Body of pancreas (tissue), 4 donors: Measurements from ENCODE around the gene GDPGP1. TPM values are rescaled to one million over a fixed set of nuclear protein-coding genes. Genes with fewer than 3 reads are reported as not detected.
"Not testable (repeated sequence)": the region's sequence is repeated elsewhere in the genome, so short reads cannot be mapped to it uniquely, and the experiment has no call there.

ENCODE experiments used
- ATAC-seq: fragments of 150-250 bp; one replicate; pipeline ENCODE4 v1.9.1; 2016
- DNase-seq, 4 donors: peaks; one replicate each; pipeline ENCODE4 v3.0.0-alpha.2; 2019
- H3K27ac ChIP-seq, 4 donors: fragments of 200-600 bp; sonication (generic); 1 replicate in 3 of 4; 2 replicates in 1 of 4; pipeline versions ENCODE4 v1.5.1 to v1.6.1; 2016 to 2019; ENCODE audit warnings: mild to moderate bottlenecking in 1 of 4, mixed read lengths in 1 of 4, moderate library complexity in 1 of 4
- H3K27me3 ChIP-seq, 2 donors: fragments of 200-600 bp; sonication (generic); one replicate each; pipeline ENCODE4 v1.6.0; 2016; ENCODE audit warnings: mild to moderate bottlenecking in 1 of 2
- H3K36me3 ChIP-seq, 2 donors: fragments of 200-600 bp; sonication (generic); replicated peaks in 1 of 2; 2 replicates each; pipeline ENCODE4 v1.5.1; 2016; ENCODE audit warnings: low read depth in 2 of 2; ENCODE audit not compliant: insufficient read depth in 1 of 2
- H3K4me1 ChIP-seq: fragments of 200-600 bp; sonication (generic); one replicate; pipeline ENCODE4 v1.6.0; 2016
- H3K4me3 ChIP-seq, 2 donors: fragments of 200-600 bp; sonication (generic); 1 replicate in 1 of 2; 2 replicates in 1 of 2; pipeline ENCODE4 v1.5.1; 2016 to 2019
- H3K9me3 ChIP-seq, 3 donors: fragments of 200-600 bp; sonication (generic); 1 replicate in 2 of 3; 2 replicates in 1 of 3; pipeline ENCODE4 v1.5.1; 2016
- POLR2A ChIP-seq, 3 donors: fragments of 450-650 bp; IDR thresholded peaks; one replicate each; pipeline ENCODE4 v1.6.1; 2016; ENCODE audit warnings: antibody characterized with exemption in 3 of 3, mild to moderate bottlenecking in 2 of 3
- WGBS, 2 donors: methylation state at CpG; one replicate each; pipeline ENCODE4 v1.1.5; 2017; 5-methylcytosine and 5-hydroxymethylcytosine counted together
- intact Hi-C: fragments of 100-400 bp; cut with DNase I; formaldehyde crosslinking; loops from one replicate; pipeline ENCODE4 v1.15.1; 2023
- total RNA-seq, 2 donors: library from RNA; depleted of rRNA; stranded (reverse); fragments of >200 nt; gene quantifications; one replicate each; pipeline ENCODE4 v1.1.0, GENCODE V29; 2016
- TF ChIP-seq, protein P1 (sequence below), 7 experiments: fragments of 450-650 bp in 4 of 7; fragments of 200-600 bp in 3 of 7; sonication (generic) in 3 of 7; IDR thresholded peaks; one replicate each; pipeline ENCODE4 v1.5.1; 2016 to 2019; ENCODE audit warnings: antibody characterized with exemption in 7 of 7

The GDPGP1 gene
- total RNA-seq, 2 donors from 2014 or later = 0.33 to 5.2 TPM

DNA sequence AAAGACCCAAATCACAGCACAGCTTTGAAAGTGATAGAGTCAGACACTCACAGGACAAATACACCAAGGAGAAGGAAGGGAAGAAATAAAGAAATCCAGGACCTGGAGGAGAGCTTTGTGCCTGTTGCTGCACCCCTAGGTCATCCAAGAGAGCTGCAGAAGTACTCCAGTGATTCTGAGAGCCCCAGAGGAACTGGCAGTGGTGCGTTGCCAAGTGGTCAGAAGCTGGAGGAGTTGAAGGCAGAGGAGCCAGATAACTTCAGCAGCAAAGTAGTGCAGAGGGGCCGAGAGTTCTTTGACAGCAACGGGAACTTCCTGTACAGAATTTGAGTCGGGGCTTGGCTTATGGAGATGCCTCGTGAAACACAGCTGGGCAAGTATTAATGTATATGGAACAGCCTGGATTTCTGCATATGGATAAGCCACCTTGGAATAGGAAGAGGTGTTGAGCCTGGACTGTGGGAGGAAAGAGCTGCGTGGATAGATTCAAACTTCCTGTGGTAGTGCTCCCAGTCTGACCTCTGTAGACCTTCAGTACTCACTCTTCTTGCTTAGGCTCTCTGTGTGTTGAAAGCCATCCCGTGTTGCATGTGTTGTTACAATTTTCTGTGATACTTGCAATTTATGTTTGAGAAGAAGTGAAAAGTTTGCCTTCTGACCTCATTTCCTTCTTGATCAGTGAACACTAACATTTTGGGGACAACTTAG is 37.6 kb downstream of the GDPGP1 start:
- DNase-seq = no peak
- Histone ChIP-seq H3K27ac (no peak overlapping the region), H3K36me3 (peaks cover 0 to 3% of the 10 kb centered on the region in 2 donors), H3K9me3 (no peaks in the 10 kb centered on the region), H3K27me3 (no peaks in the 10 kb centered on the region), H3K4me1 (peaks cover 34% of the 10 kb centered on the region), H3K4me3 (no peak overlapping the region)
- intact Hi-C loops = no loop called here
- WGBS, 2 donors = 69 to 77% methylated on average over 7 of the region's 7 CpGs
- no peak for TF ChIP-seq POLR2A (IDR thresholded peaks at IDR 0.05)
- TF ChIP-seq, protein P1, sequence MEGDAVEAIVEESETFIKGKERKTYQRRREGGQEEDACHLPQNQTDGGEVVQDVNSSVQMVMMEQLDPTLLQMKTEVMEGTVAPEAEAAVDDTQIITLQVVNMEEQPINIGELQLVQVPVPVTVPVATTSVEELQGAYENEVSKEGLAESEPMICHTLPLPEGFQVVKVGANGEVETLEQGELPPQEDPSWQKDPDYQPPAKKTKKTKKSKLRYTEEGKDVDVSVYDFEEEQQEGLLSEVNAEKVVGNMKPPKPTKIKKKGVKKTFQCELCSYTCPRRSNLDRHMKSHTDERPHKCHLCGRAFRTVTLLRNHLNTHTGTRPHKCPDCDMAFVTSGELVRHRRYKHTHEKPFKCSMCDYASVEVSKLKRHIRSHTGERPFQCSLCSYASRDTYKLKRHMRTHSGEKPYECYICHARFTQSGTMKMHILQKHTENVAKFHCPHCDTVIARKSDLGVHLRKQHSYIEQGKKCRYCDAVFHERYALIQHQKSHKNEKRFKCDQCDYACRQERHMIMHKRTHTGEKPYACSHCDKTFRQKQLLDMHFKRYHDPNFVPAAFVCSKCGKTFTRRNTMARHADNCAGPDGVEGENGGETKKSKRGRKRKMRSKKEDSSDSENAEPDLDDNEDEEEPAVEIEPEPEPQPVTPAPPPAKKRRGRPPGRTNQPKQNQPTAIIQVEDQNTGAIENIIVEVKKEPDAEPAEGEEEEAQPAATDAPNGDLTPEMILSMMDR (IDR thresholded peaks at IDR 0.05) = no peak
- ATAC-seq = no peak

- H3K27me3 ChIP-seq, H3K9me3 ChIP-seq, H3K4me3 ChIP-seq, H3K4me1 ChIP-seq, H3K36me3 ChIP-seq, intact Hi-C loops, DNase-seq, H3K27ac ChIP-seq, ATAC-seq: not testable (repeated sequence)
- 97 to 99% methylated on average over 11 to 12 of the region's 12 CpGs for WGBS, 2 donors
These were observed 44.5 kb downstream of the GDPGP1 start for GRCh38 chr15:90278467-90278866.

GRCh38 chr15:90280743-90281142 is 46.7 kb downstream of the GDPGP1 start:
- intact Hi-C loops, H3K4me1 ChIP-seq, ATAC-seq, DNase-seq, H3K9me3 ChIP-seq, H3K36me3 ChIP-seq, H3K27ac ChIP-seq, H3K4me3 ChIP-seq, H3K27me3 ChIP-seq: not testable (repeated sequence)
- WGBS, 2 donors = 87 to 91% methylated on average over 5 of the region's 5 CpGs

- intact Hi-C loops, H3K36me3 ChIP-seq, H3K4me1 ChIP-seq, ATAC-seq, H3K9me3 ChIP-seq, H3K4me3 ChIP-seq, H3K27me3 ChIP-seq: not testable (repeated sequence)
- DNase-seq = peak in 1 of 4 donors; percentile 34
- WGBS, 2 donors = 21 to 23% methylated on average over 6 of the region's 6 CpGs
- H3K27ac ChIP-seq = peak overlapping the region in 1 of 4 donors; percentile 31
These were observed 47.6 kb downstream of the GDPGP1 start for GRCh38 chr15:90281637-90282036.

DNA sequence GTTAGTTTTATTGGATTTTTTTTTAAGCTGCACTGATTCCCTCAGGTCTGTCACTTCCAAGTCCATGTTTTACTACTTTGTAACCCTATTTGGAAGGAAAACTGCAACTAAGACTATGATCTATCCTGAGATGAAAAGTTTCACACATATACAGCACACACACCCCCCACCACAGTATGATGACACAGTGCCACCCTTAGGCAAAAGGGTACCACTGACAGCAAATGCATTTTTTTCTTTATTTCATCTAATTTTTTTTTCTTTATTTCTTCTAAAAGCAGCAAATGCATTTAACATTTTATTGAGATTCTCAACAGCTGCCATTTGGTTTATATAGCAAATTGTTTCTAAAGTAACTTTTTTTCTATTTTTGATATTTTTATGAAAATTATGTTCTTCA is 52.7 kb downstream of the GDPGP1 start:
- H3K27ac ChIP-seq = no peak overlapping the region
- TF ChIP-seq, protein P1 (IDR thresholded peaks at IDR 0.05) = peak in 5 of 7 experiments; percentile 24 to 47 (median 43)
- no peak for TF ChIP-seq POLR2A (IDR thresholded peaks at IDR 0.05)
- intact Hi-C loops = no loop called here
- H3K9me3 ChIP-seq = no peaks in the 10 kb centered on the region
- H3K4me1 ChIP-seq = peaks cover 7% of the 10 kb centered on the region
- no peak overlapping the region for H3K4me3 ChIP-seq
- ATAC-seq = no peak
- no peaks in the 10 kb centered on the region for H3K27me3 ChIP-seq
- peak in 1 of 4 donors; percentile 39 for DNase-seq
- no peaks in the 10 kb centered on the region for H3K36me3 ChIP-seq

- no peak overlapping the region for H3K4me3 ChIP-seq
- H3K36me3 ChIP-seq = no peaks in the 10 kb centered on the region
- TF ChIP-seq POLR2A (IDR thresholded peaks at IDR 0.05) = no peak
- TF ChIP-seq, protein P1 (IDR thresholded peaks at IDR 0.05) = no peak
- 45 to 48% methylated on average over 5 of the region's 5 CpGs for WGBS, 2 donors
- no peaks in the 10 kb centered on the region for H3K27me3 ChIP-seq
- no peaks in the 10 kb centered on the region for H3K9me3 ChIP-seq
- no peak overlapping the region for H3K27ac ChIP-seq
- peaks cover 7% of the 10 kb centered on the region for H3K4me1 ChIP-seq
- intact Hi-C loops = no loop called here
- DNase-seq (no peak), ATAC-seq (no peak)
These were observed 53.1 kb downstream of the GDPGP1 start for GRCh38 chr15:90287101-90287500.
